ENCODE measurements around the gene COL11A1.

DNA sequence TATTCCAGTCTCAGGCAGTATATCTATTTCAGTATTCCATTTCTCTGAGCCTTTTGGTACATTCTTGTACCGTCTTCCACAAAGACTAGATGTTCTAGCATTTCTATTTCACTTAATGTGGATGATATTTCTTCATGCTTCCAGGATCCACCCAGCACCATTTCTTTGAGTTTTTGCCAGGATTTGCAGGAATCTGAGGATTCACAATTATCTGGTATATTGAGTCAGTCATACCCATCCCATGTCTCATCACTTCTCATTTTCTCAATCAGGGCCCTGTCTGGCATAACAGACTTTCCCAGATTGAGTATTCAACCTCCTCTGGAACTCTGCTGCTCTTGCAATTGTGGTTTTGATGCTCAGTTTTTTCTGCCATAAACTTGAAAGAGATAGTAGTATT, 20.9 kb upstream of the COL11A1 start:
- TF ChIP-seq, protein P1, sequence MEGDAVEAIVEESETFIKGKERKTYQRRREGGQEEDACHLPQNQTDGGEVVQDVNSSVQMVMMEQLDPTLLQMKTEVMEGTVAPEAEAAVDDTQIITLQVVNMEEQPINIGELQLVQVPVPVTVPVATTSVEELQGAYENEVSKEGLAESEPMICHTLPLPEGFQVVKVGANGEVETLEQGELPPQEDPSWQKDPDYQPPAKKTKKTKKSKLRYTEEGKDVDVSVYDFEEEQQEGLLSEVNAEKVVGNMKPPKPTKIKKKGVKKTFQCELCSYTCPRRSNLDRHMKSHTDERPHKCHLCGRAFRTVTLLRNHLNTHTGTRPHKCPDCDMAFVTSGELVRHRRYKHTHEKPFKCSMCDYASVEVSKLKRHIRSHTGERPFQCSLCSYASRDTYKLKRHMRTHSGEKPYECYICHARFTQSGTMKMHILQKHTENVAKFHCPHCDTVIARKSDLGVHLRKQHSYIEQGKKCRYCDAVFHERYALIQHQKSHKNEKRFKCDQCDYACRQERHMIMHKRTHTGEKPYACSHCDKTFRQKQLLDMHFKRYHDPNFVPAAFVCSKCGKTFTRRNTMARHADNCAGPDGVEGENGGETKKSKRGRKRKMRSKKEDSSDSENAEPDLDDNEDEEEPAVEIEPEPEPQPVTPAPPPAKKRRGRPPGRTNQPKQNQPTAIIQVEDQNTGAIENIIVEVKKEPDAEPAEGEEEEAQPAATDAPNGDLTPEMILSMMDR (IDR thresholded peaks at IDR 0.05), result no peak
- TF ChIP-seq POLR2A (IDR thresholded peaks at IDR 0.05), result no peak
